Measurements from ENCODE around the gene IL34. TPM values are rescaled to one million over a fixed set of nuclear protein-coding genes. Genes with fewer than 3 reads are reported as not detected.

The IL34 gene
- total and polyA plus RNA-seq, 2 of the 8 experiments (the other 6 are each of a cell fraction or from before 2014, with no cell fraction given), result 4.6 to 5.6 TPM

GRCh38 chr16:70632273-70632672 lies 14.1 kb upstream of the IL34 start:
- Histone ChIP-seq H4K8ac (ENCODE audit: extremely low read depth, insufficient read depth, low read length) (no peak overlapping the region), H3K79me1 (ENCODE audit: low read depth, low read length) (no peaks in the 10 kb centered on the region), H3K36me3 (ENCODE audit: control insufficient read depth in 2 of 4, insufficient read depth in 4 of 4, low read length in 3 of 4) (no peaks in the 10 kb centered on the region), H2BK15ac (ENCODE audit: low read length) (no peak overlapping the region; the same call in 1 of the 2 replicates), H3K14ac (ENCODE audit: insufficient read length) (no peak overlapping the region), H3K4ac (replicated peaks; ENCODE audit: insufficient read length, low read depth, low read length) (no peak overlapping the region), H4K20me1 (replicated peaks in 1 of 2; ENCODE audit: control insufficient read depth in 1 of 2, insufficient read depth in 2 of 2, low read length in 2 of 2) (no peaks in the 10 kb centered on the region), H2BK20ac (ENCODE audit: low read length) (no peak overlapping the region), H2BK5ac (ENCODE audit: low read depth, low read length) (no peak overlapping the region; the same call in 1 of the 2 replicates), H3K9ac (replicated peaks in 1 of 4; ENCODE audit: extremely low read depth in 1 of 4, low read depth in 3 of 4, low read length in 3 of 4) (no peak overlapping the region), H3K4me1 (replicated peaks in 1 of 4; ENCODE audit: control insufficient read depth in 3 of 4, insufficient read depth in 4 of 4, low read length in 3 of 4) (peaks cover 0 to 2% (median 0%) of the 10 kb centered on the region in 4 experiments; a peak in 1 of 7 replicates), H4K5ac (ENCODE audit: insufficient read length, low read depth, low read length) (no peak overlapping the region), H2BK12ac (ENCODE audit: low read depth, low read length) (no peak overlapping the region), H3K4me2 (ENCODE audit: insufficient read depth in 1 of 2, low read depth in 2 of 2, low read length in 2 of 2) (no peak overlapping the region), H3K56ac (replicated peaks; ENCODE audit: insufficient read length, low read depth, low read length) (no peak overlapping the region), H3K23ac (ENCODE audit: insufficient read length) (no peak overlapping the region), H3K27me3 (replicated peaks in 1 of 4; ENCODE audit: control insufficient read depth in 3 of 4, extremely low read depth in 1 of 4, insufficient read depth in 3 of 4, low read length in 3 of 4) (no peaks in the 10 kb centered on the region), H2AFZ (ENCODE audit: low read length) (peak overlapping the region; percentile 68; the same call in 1 of the 2 replicates), H2BK120ac (replicated peaks; ENCODE audit: low read depth, low read length) (no peak overlapping the region), H3K23me2 (ENCODE audit: low read depth, low read length) (no peaks in the 10 kb centered on the region), H2AK5ac (ENCODE audit: low read depth, low read length) (no peak overlapping the region), H3K18ac (ENCODE audit: extremely low read depth, low read length) (no peak overlapping the region; the same call in 1 of the 2 replicates), H3K27ac (ENCODE audit: low read depth, low read length) (no peak overlapping the region), H3K4me3 (ENCODE audit: extremely low read depth in 1 of 4, insufficient read depth in 2 of 4, low read depth in 3 of 4, low read length in 4 of 4) (no peak overlapping the region), H3K79me2 (ENCODE audit: control insufficient read depth in 1 of 2, insufficient read depth in 2 of 2, low read length in 2 of 2) (no peaks in the 10 kb centered on the region), H4K91ac (replicated peaks; ENCODE audit: insufficient read length, low read length) (peak overlapping the region; percentile 67), H3K9me3 (ENCODE audit: insufficient read depth in 2 of 2, low read depth in 1 of 2, low read length in 1 of 2) (peaks cover 0 to 3% of the 10 kb centered on the region in 2 experiments; a peak in 1 of 4 replicates)
- POLR2A ChIA-PET (ENCODE audit: partially characterized antibody), result interaction anchor here (0.9 to 2.5 kb wide), 7 partner anchors 14 to 78 kb away, joined by 3 to 8 read pairs (median 4); partner anchors contain the start of gene IL34
- DNase-seq (ENCODE audit: low read depth in 1 of 2, low spot score in 2 of 2) (no peak), FAIRE-seq (no peak)
- WGBS, 2 experiments (ENCODE audit: extremely low coverage in 1 of 2, insufficient coverage in 1 of 2, insufficient read length in 1 of 2, insufficient replicate concordance in 2 of 2, low coverage in 1 of 2, low lambda C conversion rate in 2 of 2, missing lambda C conversion rate in 1 of 2), result 94% methylated on average over 5 of the region's 5 CpGs; no CpG with 5 or more reads in 1 of the 2 experiments
- CTCF ChIA-PET (ENCODE audit: partially characterized antibody), result interaction anchor here (0.6 to 2.2 kb wide), 7 partner anchors 21 to 873 kb away, joined by 3 to 12 read pairs (median 4); no protein-coding TSS in a partner anchor
- TF ChIP-seq MAFK (IDR thresholded peaks at IDR 0.05; ENCODE audit: low read depth, low read length) (no peak), CHD1 (IDR thresholded peaks at IDR 0.05; ENCODE audit: low read depth, low read length) (no peak), RFX5 (IDR thresholded peaks at IDR 0.05; ENCODE audit: borderline replicate concordance, low read depth, low read length) (no peak), TEAD4 (IDR thresholded peaks at IDR 0.05; ENCODE audit: low read depth, low read length) (no peak), POLR2AphosphoS5 (IDR thresholded peaks at IDR 0.05; ENCODE audit: low read depth, low read length) (no peak), SP4 (IDR thresholded peaks at IDR 0.05; ENCODE audit: low read length) (no peak), KDM1A (IDR thresholded peaks at IDR 0.05; ENCODE audit: borderline replicate concordance, low read length) (no peak), TCF12 (IDR thresholded peaks at IDR 0.05; ENCODE audit: low read depth, low read length) (no peak), POLR2A (IDR thresholded peaks at IDR 0.05; ENCODE audit: control extremely low read depth in 1 of 2, low read depth in 2 of 2, low read length in 2 of 2) (no peak), GTF2F1 (IDR thresholded peaks at IDR 0.05; ENCODE audit: borderline replicate concordance, low read depth, low read length) (no peak), YY1 (IDR thresholded peaks at IDR 0.05; ENCODE audit: low read depth, low read length) (no peak), SIN3A (conservative IDR thresholded peaks at IDR 0.05 in 1 of 2, IDR thresholded peaks at IDR 0.05 in 1 of 2; ENCODE audit: low read depth in 1 of 2, low read length in 2 of 2) (no peak), BACH1 (IDR thresholded peaks at IDR 0.05; ENCODE audit: low read length) (no peak)
- TF ChIP-seq, protein P1, sequence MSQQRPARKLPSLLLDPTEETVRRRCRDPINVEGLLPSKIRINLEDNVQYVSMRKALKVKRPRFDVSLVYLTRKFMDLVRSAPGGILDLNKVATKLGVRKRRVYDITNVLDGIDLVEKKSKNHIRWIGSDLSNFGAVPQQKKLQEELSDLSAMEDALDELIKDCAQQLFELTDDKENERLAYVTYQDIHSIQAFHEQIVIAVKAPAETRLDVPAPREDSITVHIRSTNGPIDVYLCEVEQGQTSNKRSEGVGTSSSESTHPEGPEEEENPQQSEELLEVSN (IDR thresholded peaks at IDR 0.05), result no peak

All from H1 (cell line).